ENCODE measurements around the gene CPEB4.

The CPEB4 gene

DNA sequence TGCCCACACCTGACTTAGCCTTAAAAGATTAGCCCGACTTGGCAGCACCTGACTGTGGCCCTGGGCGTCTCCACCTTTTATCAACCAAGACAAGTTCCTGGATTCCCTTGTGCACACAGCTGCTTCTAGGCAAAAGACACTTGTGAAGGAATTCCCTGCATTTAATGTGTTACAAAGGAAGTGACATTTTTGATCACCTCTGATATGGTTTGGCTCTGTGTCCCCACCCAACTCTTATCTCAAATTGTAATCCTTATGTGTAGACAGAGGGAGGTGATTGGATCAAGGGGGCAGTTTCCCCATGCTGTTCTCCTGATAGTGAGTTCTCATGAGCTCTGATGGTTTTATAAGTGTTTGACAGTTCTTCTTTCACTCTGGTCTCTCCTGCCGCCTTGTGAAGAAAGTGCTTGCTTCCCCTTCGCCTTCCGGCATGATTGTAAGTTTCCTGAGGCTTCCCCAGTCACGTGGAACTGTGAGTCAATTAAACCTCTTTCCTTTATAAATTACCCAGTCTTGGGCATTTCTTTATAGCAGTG is 2.6 kb upstream of the CPEB4 start:
- peak; percentile 22 to 60 for DNase-seq

DNA sequence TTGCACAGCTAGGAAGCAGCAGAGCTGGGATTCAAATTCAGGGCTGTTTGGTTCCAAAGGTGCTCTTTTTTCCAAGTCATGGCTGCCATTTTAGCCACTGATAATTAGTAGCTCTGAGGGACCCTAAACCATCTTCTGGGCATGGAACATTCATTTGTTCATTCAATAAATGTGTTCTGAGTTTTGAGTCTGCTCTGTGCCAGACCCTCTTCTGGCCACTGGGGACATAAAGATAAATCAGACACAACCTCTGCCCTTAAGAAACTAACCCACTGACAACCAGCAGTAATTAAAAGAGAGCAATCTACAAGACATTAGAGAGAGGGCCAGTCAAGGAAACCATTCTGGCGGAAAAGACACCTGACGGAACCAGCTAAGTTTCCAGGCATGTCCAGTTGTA is 2.0 kb upstream of the CPEB4 start:
- no peak for DNase-seq

DNA sequence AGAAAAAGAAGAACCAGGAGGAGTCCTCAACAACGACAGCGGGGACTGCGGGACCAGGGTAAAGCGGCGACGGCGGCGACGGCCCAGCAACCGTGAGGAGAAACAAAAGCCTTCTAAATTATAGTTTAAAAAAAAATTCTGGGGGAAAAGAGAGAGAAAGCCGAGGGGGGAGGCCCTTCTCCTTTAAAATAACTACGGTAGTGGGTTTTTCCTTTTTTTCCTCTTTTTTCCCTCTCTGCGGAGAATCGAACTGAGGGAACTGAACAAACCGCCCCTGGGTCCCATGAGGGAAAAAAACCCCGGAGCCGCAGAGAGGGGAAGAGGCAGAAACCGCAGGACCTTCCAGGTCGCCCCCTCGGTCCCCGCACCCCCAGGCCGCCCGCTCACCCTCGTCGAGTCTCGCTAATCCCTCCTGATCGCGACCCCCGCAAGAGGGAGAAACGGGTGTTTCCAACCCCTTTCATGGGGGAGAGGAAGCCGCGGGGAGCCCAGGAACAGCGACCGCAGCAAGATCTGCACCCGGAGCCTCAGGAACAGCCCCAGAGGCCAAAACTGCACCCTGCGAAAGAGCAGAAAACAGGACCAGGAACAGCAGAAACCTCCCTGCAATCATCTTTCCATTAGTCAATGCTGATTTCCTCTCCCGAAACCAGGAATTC is 453 bp downstream of the CPEB4 start:
- DNase-seq: peak in 1 of 2 donors; percentile 7

DNA sequence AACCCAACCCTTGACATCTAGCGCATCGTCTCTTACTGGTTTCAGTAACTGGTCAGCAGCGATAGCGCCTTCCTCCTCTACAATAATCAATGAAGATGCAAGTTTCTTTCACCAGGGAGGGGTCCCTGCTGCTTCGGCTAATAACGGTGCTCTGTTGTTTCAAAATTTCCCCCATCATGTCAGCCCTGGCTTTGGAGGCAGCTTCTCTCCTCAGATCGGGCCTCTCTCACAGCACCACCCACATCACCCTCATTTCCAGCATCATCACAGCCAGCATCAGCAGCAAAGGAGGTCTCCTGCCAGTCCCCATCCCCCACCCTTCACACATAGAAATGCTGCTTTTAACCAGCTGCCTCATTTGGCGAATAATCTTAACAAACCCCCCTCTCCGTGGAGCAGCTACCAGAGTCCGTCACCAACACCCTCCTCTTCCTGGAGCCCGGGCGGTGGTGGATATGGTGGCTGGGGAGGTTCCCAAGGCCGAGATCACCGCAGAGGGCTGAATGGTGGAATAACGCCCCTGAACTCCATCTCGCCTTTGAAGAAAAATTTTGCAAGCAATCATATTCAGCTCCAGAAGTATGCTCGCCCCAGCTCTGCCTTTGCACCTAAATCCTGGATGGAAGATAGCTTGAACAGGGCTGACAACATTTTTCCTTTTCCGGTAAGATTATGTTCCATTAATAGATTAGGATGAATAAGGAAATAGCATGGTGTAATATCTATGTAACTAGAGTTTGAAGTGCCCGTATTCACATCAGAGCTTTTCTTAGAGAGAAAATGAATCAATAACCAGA is 2.2 kb downstream of the CPEB4 start:
- DNase-seq: no peak

DNA sequence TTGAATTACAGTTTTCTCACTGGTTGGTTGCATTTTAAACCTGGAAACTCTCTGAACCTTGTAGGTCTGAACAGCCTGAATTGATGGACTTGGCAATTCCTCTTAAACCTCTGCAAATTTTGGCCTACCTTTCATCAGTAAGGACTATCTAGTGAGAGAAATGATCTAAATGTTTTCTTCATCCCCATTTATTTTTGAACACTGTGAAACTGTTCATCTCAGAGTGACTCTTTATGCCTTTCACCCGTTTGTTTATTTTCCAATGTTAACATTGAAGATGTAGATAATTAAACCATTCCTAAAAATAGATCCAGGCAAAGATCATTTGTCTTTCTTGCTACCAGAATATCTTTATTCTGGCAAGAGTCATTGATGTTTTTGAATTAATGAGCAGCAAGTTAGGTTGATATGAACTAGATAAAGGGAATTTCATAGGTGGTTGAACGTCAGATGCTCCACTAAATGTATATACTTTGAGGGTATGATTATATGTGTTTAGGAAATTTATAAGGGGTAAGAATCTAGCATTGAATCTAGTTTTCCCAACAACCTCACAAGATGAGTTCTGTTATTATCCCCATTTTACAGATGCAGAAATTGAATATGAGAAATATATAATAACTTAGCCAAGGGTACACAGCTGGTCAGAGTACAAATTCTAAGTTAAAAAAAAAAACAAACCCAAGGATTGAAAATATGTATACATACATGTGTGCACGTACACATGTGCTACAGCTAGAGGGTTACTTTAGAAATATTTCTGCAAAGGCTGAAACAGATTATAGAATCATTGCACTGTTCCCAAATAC is 3.4 kb downstream of the CPEB4 start:
- DNase-seq: no peak

DNA sequence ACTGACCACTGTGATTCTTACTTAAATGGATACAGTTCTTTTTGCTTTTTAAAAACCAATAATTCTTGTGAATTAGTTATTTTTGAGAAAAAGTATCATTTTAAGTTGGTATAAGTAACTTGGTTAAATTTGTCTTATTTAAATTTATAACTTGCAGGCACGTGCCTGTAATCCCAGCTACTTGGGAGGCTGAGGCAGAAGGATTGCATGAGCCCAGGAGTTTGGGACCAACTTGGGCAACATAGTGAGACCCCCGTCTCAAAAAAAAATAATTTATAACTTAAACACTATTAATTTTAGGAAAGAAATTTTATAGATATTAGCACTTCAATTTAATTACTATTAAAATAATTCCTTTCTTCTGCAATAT is 5.0 kb downstream of the CPEB4 start:
- DNase-seq: no peak

DNA sequence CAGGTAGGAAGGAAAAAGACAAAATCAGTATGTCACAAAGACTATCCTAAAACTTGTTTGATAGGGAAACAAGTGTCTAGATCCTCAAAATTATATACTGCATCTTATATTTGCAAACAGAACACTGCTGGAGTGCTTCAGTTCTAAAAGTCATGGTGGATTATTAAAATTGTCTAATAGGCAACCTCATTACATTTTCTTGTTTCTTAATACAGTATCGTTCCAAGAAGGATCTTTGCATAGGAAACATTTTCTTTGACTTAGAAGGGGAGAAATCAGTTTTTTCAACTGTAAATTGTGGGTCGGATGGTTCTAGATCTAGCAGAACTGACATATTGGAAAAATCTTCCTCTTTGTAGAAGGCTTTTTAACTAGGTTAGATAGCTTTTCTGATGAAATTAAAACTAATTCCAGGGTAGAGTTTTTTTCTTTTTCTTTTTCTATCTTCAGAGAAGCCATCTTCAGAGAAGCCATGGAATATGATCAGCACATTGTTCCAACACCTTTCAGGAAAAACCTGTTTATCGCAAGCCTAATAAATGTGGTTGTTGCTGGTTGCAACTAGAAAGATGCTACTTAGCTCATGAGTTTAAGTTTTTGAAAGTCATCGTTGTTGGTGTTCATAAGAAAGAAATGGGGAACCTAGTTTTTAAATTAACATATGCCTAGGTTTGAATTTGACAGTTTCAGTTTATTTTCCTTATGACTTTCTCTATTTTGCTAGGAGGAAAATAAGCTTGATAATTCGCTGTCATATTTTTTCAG is 7.4 kb downstream of the CPEB4 start:
- no peak for DNase-seq

DNA sequence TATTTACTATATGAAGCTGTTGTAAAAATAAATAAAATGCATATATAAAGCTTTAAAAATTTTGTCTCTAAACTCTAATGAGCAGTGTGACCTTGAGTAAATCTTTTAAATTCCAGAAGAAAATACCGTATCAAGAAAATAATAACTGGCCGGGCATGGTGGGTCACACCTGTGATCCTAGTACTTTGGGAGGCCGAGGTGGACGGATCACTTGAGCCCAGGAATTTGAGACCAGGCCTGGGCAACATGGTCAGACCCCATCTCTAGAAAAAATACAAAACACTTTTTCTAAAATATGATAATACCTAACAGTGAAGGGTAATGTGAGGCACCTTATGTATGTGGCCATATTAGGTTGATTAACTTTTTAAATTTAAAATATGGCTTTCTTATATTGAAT is 8.5 kb downstream of the CPEB4 start:
- DNase-seq: no peak

DNA sequence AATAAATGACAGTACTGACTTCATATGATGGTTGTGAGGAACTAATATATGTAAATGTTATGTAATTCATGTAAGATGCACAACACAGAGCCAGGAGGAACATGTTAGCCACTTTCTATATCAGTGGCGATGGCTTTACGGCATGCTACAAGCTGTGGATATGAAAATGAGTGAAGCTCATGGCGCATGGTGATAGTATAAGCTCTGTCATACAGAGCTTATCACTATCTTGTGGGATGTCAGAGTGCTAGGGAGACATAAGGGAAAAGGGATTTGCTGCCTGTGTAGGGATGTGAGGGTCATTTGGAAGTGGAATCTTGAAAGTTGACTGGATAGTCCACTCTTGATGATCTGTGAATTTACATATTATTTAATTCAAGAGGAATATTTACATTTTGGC is 13.6 kb downstream of the CPEB4 start:
- DNase-seq: no peak

DNA sequence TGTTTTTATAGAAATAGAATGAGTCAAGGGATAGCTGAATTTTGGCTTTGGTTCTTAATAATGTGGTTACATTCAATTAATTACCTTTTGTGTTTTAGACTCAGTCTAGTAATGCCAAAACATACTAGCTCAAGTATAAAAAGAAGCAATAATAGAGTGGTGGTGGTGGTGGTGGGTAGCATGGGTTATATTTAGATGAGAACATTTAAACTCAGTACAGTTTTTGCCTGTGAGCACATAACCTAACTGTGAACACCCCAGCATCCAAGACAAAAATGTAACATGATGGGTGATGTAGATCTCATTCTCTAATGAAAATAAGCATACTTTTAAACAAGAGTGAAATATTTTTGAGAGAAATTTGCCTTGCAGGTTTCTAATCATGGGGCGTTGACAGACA is 14.2 kb downstream of the CPEB4 start:
- DNase-seq: no peak

DNA sequence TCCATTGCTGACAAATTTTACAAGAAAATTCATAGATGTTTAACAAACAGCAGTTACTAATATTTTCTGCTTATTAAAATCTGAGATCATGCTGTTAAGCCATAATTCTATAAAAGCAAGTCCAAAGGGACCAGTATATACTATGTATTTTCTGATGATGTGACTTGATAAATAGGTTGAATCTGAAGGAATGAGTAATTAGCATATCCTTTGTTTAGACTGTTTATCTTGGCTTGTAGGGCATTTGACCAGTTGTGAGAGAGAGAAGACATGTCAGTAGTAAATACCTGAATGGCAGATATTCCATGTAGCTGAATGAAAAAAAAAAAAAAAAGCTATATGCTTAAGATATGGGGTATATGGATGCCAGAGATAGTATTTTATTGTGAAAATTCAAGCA is 14.6 kb downstream of the CPEB4 start:
- DNase-seq: no peak

DNA sequence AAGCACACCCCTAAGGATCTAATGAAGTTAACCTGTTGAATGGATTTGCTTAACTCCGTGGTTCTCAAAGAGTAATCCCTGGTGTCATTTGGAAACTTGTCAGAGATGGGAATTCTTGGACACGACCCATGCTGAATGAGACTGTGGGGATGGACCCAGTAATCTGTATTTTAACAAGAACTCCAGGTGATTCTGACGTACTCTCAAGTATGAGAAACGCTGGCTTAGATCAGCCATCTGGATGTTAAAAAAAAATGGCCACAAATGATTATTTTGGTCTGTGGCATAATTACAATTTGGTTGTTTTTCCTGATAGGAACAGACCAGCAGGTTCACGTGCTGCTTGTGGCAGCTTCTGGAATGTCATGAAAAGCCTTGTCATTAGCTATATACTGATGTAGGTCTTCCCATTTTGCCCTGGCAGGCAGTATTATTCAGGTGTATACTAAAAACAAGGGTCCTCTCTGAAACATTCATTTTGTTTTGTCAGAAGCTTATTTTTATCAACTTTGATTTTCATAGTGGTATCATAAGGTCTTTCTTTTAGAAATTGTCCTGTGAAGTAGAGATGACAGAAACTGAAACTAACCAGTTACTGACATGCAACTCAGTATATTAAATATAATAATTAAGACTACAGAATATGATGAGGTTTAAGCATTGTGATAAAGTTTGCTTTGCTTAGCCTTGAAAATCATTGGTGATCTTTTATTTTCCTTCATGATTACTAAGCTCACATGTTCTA is 15.4 kb downstream of the CPEB4 start:
- DNase-seq: no peak

DNA sequence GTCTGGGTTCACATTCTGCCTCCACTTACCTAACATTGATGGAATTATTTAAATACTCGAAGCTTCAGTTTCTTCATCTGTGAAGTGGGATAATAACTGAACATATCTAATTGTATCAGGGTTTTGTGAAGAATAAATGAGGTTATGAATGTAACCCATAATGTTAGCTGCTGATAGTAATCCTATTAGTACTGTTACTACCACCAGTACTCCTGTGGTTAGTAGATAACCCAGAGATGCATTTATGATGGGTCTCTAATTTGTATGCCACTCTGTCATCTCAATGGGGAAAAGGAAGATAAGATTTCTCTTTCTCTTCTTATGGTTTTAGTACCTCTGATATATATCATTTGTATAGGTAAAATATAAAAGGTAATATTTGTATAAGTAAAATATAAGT is 16.0 kb downstream of the CPEB4 start:
- DNase-seq: no peak

DNA sequence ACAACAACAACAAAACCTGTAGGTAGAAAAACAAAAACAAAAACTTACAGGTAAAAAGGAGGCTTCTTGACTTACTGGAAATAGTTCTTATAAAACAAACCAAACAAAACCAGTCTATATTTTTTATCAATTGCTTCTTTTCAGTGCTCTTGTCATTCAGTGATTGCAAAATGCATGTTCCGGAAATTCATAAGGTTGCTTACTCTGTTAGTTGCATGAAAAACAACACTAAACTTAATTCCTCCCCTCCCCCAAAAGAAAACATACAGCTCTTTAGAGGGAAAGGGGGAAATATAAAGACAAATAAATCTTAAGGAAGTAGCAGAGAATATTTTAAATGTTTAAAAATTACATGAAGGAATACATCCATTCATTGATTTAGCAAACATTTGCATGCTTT is 19.1 kb downstream of the CPEB4 start:
- no peak for DNase-seq

DNA sequence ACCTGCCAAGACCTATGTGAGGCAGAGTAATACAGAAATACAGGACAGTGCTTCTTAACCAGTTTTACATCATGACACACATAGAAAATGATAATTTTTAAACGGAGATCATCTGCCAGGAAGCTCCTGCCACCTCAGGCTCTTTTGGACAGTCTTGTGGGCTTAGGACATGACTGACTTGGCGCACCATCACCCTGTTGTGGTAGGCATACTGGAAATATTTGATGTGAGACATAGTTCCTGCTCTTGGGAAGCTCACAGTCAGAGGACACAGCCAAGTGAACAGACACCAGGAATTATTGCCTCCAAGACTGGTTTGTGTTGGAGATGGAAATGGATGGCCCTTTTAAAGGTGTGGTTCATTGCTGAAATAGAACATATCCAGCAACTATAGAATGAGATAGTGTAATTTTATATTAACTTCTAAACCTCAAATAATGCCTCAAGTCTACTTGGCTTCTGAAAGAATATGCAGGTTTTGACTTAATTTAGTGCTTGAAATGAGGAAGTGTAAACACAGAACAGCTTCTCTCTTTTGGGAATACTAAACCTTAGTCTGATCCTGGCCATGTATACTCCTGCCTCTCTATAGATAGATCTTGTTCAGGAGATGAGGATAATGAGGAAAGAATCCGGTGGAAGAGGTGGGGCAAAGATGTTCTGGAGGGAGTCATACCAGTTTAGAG is 19.7 kb downstream of the CPEB4 start:
- no peak for DNase-seq

DNA sequence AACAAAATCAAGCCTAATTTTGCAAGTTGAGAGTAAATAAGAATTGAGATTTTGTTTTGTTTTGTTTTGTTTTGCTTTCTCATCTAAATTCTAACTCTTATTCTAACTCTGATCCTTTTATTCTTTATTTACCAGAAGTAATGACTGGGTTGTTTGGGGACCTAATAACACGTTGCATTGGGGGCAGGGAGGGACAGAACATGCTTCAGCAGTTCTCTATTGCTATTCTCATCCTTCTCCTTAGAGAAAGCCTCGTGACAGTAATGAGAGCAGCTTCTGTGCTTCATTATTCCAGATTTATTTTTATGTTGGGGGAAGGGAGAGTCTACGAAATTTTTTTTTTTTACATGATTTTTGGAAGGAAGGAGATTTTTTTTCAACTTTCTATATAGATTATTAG is 21.1 kb downstream of the CPEB4 start:
- DNase-seq: no peak

DNA sequence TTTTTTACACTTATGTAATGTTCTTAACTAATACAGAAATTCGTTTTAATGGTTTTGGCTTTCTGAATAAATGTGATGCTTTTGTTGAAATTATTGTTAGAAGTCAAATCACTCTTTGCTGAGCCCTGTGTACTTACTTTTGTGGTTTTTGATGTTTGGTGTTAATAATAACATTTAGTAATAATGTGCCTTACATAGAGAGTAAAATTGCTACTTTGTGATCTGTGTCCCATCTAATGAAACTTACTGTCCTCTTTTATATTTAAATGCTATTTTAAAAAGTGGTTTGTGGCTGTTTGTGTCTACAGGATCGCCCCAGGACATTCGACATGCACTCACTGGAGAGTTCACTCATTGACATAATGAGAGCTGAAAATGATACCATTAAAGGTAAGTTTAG is 22.1 kb downstream of the CPEB4 start:
- no peak for DNase-seq

DNA sequence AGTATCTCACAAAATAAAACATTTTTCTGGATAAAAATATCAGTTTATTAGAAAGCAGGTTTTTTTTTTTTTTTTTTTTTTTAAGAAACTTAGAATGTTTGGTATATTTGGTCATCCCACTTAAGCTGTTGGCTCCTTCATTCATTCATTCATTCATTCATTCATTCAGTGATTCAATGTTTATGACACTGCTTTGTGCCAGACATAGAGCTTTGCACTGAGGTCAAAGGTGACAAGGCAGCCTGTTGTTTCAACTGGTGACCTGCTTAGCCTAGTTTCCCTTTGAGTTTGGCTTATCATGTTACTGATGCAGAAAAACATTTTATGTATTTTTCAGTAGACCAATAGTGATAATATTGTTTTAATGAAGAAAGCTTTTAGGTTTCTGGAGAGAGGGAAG is 23.5 kb downstream of the CPEB4 start:
- no peak for DNase-seq

DNA sequence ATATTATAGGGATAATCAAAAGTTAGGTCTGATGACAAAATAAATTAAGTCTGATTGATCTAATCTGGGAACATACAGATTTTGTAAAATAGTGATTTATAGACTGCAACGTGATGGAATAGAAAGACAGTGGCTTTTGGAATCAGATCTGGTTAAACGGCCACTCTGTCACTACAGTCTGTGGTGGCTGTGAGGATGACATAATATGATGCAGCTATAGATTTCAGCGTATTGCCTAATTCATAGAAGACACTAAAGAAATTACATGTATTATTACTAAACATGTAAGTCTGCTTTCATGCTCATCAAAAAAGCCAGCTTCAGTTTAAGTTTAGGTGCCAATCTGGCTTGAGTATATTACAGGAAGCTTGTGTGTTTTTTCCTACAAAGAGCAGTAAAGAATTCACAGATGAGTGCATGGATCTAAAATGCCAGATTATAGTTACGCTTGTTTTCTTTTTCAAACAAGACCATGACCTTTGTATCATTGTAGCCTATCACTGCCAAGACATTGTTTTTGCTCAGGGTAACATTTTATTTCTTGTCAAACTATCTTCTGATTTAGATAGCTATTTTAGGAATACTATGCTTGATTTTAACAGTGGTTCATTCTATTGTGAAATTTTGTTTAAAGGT is 25.7 kb downstream of the CPEB4 start:
- no peak for DNase-seq

DNA sequence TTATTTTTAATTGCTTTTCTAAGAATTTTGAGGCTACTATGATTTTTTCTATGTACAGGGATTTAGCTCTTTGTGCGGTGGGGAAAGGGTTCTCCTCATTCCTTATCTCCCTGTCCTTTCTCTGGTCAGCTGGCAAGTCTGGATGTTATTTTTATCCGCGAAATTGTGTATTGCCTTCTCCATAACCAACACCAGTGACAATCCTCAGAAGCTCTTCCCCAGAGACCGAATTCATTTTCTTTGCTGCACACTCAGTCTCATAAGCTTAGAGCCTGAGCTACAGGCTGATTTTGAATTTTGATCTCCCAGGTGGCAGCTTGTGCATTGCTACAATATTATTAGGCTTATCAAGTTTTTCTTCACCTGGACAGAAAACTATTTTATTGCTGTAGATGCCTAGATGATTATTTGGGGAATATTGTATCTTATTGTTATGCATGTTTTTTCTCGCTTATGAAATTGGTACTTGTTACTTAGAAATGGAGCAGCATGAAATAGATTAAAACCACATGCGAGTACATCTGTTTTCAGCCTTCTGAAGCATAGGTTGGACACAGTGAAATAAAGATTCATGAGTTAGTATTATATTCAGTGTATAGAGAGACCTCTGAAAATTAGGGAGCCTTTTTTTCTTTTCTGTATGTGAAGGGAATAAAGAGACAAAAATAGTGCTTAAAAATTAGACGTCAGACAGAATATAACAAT is 27.3 kb downstream of the CPEB4 start:
- no peak for DNase-seq
